Ectodermal cell (in vitro differentiated cells): Measurements from ENCODE around the gene CCNF.

Source experiments
- H3K27ac ChIP-seq: 2 replicates; pipeline ENCODE4 v1.7.0; 2013; ENCODE audit warnings: mild to moderate bottlenecking, low read depth, low read length; ENCODE audit not compliant: insufficient read depth, poor library complexity, severe bottlenecking
- H3K27me3 ChIP-seq: 2 replicates; pipeline ENCODE4 v1.7.0; 2013; ENCODE audit warnings: mild to moderate bottlenecking, low read length; ENCODE audit not compliant: insufficient read depth, control insufficient read depth, poor library complexity, severe bottlenecking
- H3K36me3 ChIP-seq: one replicate; pipeline ENCODE4 v1.7.0; 2013; ENCODE audit warnings: low read length; ENCODE audit not compliant: control insufficient read depth, insufficient read depth
- H3K4me1 ChIP-seq: one replicate; pipeline ENCODE4 v1.7.0; 2013; ENCODE audit warnings: low read length; ENCODE audit not compliant: control insufficient read depth, insufficient read depth
- H3K4me3 ChIP-seq: 2 replicates; pipeline ENCODE4 v1.7.0; 2013; ENCODE audit warnings: low read depth, low read length, control low read depth; ENCODE audit not compliant: insufficient read depth
- H3K9me3 ChIP-seq: 2 replicates; pipeline ENCODE4 v1.7.0; 2013; ENCODE audit warnings: mild to moderate bottlenecking, low read length, moderate library complexity; ENCODE audit not compliant: control insufficient read depth
- WGBS, 2 experiments: methylation state at CpG; one replicate each; pipeline ENCODE4 v1.1.7; 2013; ENCODE audit warnings: missing lambda C conversion rate in 2 of 2; 5-methylcytosine and 5-hydroxymethylcytosine counted together

The CCNF gene

DNA sequence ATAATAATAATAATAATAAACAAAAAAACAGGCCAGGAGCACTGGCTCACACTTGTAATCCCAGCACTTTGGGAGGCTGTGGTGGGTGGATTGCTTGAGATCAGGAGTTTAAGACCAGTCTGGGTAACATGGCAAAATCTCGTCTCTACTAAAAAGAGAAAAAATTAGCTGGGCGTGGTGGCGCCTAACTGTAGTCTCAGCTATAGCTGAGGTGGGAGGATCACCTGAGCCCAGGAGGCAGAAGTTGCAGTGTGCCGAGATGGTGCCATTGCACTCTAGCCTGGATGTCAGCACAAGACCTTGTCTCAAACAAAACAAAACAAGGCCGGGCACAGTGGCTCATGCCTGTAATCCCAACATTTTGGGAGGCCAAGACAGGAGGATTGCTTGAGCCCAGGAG is 65.8 kb downstream of the CCNF start:
- no peaks in the 10 kb centered on the region for H3K4me1 ChIP-seq
- WGBS, 2 experiments: 94% methylated on average over 5 of the region's 5 CpGs
- H3K27ac ChIP-seq: no peak overlapping the region

DNA sequence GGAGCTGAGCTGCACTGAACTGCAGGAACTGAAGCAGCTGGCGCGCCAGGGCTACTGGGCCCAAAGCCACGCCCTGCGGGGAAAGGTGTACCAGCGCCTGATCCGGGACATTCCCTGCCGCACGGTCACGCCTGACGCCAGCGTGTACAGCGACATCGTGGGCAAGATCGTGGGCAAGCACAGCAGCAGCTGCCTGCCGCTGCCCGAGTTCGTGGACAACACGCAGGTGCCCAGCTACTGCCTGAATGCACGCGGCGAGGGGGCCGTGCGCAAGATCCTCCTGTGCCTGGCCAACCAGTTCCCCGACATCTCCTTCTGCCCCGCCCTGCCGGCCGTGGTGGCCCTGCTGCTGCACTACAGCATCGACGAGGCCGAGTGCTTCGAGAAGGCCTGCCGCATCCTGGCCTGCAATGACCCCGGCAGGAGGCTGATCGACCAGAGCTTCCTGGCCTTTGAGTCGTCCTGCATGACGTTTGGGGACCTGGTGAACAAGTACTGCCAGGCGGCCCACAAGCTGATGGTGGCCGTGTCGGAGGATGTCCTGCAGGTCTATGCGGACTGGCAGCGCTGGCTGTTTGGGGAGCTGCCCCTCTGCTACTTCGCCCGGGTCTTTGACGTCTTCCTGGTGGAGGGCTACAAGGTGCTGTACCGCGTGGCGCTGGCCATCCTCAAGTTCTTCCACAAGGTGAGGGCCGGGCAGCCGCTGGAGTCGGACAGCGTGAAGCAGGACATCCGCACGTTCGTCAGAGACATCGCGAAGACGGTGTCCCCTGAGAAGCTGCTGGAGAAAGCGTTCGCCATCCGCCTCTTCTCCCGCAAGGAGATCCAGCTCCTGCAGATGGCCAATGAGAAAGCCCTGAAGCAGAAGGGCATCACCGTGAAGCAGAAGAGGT is 67.2 kb downstream of the CCNF start:
- H3K4me3 ChIP-seq: no peak overlapping the region
- peaks cover 4% of the 10 kb centered on the region for H3K36me3 ChIP-seq
- 95 to 96% methylated on average over 62 of the region's 62 CpGs for WGBS, 2 experiments
- no peaks in the 10 kb centered on the region for H3K9me3 ChIP-seq
- no peaks in the 10 kb centered on the region for H3K27me3 ChIP-seq
- no peak overlapping the region for H3K27ac ChIP-seq
- H3K4me1 ChIP-seq: no peaks in the 10 kb centered on the region

More for the DNA sequence above, 65.8 kb downstream of the CCNF start:
- no peaks in the 10 kb centered on the region for H3K9me3 ChIP-seq
- H3K4me3 ChIP-seq: no peak overlapping the region
- no peaks in the 10 kb centered on the region for H3K27me3 ChIP-seq
- H3K36me3 ChIP-seq: peaks cover 4% of the 10 kb centered on the region

DNA sequence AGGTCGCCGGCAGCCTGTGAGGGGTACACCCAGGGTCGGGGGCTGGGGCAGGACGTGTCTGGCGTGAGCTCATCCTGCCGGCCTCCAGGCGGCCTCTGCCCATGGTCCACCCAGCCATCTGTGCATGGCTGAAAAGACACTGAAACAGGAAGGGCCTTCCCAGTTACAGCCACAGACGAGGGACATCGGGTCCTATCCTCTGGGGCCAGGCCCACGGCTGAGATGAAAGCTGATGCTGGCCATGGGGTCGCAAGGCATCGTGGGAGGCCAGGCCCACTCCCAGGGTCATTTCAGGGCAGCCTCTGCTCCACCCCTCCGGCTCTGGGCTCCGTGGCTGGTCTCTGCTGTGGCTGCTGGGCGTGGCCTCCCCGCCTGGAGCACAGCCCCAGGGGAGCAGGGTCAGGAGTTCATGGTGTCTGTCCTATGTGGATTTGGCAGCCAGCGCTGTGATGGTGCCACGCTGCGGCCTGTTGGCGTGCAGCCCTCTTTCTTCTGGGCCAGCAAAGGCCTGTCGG is 67.9 kb downstream of the CCNF start:
- WGBS, 2 experiments: 90 to 91% methylated on average over 21 of the region's 21 CpGs

DNA sequence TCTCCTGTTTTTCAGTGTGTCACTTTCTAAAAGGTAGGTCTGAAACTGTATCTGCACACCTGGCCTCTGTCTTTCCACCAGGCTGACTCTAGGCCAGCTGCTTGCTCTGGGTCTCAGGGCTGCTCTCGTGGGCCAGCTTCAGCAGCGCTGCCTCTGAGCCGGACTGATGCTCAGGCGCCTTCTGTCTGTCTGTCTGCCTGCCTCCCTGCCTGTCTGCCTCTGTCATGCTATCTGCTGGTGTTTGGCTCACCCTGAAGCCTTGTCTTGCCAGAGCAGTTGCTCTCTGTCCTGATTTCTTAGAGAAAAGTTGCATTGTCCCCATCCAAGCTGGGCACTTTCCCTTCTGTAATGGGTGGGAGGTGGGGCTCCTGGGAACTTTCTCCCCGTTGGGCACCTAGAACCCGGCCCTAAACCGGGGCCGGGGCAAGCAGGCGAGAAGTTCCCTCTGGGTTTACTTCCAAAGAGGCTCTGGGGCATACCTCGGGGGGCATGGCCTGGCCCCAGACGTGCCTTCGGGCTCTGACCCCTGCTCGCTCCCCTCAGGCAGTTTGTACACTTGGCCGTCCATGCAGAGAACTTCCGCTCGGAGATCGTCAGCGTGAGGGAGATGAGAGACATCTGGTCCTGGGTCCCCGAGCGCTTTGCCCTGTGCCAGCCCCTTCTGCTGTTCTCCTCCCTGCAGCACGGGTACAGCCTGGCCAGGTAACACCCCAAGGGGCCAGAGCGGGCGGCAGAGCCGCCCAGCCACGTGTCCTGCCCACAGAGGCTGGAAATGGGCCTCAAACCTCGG is 68.6 kb downstream of the CCNF start:
- H3K4me3 ChIP-seq: no peak overlapping the region
- peaks cover 10% of the 10 kb centered on the region for H3K4me1 ChIP-seq
- WGBS, 2 experiments: 95% methylated on average over 26 of the region's 26 CpGs
- H3K27ac ChIP-seq: no peak overlapping the region
- no peaks in the 10 kb centered on the region for H3K27me3 ChIP-seq
- peaks cover 4% of the 10 kb centered on the region for H3K36me3 ChIP-seq
- no peaks in the 10 kb centered on the region for H3K9me3 ChIP-seq

More for the DNA sequence above, 67.9 kb downstream of the CCNF start:
- H3K9me3 ChIP-seq: no peaks in the 10 kb centered on the region
- H3K4me3 ChIP-seq: no peak overlapping the region
- H3K36me3 ChIP-seq: peaks cover 4% of the 10 kb centered on the region
- no peaks in the 10 kb centered on the region for H3K27me3 ChIP-seq
- no peak overlapping the region for H3K27ac ChIP-seq
- H3K4me1 ChIP-seq: peaks cover 5% of the 10 kb centered on the region

DNA sequence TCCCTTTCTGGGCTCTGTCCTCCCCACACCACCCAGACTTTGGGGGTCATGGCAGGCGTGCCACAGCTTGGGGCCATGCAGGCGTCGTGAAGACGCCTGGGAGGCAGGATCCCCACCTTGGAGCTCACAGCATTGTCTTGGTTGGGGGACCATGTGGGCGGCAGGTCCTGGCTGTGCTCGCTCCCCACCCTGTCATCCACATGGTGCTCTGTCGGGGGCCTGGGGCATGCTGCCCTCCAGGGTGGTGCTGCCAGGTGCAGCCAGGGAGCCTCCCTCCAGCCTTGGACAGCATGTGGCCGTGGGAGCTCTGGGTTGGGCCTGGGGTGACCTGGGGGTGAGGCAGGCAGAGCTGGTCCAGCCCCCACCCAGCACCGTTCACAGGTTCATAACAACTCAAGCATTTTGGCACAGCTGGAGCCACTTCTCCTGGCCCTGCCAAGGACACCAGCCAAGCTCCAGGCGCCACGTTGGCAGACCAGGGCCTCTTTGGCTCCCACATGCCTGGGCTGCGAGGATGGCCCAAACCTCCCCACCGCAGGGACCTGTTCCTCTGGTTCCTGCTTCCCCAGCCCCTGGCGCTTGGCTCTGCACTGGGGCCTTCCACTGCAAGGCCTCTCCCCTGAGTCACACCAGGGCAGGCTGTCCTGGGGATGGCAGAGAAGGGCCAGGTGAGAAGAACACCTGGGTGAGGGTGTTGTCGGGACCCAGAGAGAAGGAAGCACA is 69.4 kb downstream of the CCNF start:
- 93 to 94% methylated on average over 15 of the region's 15 CpGs for WGBS, 2 experiments
- H3K4me3 ChIP-seq: no peak overlapping the region
- H3K27ac ChIP-seq: no peak overlapping the region
- peaks cover 4% of the 10 kb centered on the region for H3K36me3 ChIP-seq
- H3K4me1 ChIP-seq: peaks cover 10% of the 10 kb centered on the region
- no peaks in the 10 kb centered on the region for H3K9me3 ChIP-seq
- no peaks in the 10 kb centered on the region for H3K27me3 ChIP-seq

DNA sequence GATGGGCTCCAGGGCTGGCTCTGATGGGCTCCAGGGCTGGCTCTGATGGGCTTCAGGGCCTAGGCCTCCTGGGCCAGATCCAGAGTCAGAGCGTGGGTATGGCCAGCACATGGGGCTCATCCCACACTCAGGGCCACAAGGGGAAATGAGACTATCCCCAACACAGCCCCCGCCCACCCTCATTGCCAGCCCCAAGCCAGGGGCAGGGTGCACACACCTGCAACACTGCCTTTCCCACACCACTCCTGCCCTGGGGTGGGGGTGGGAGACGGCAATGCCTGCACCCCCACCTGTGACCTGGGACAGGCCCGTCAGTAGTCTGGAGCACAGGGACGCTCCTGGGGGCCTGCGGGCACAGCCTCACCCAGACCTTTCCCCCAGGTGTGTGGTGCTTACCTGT is 70.2 kb downstream of the CCNF start:
- Histone ChIP-seq H3K27ac (no peak overlapping the region), H3K27me3 (no peaks in the 10 kb centered on the region), H3K36me3 (peaks cover 4% of the 10 kb centered on the region), H3K9me3 (no peaks in the 10 kb centered on the region), H3K4me1 (peaks cover 10% of the 10 kb centered on the region), H3K4me3 (no peak overlapping the region)
- WGBS, 2 experiments: 96 to 98% methylated on average over 6 of the region's 6 CpGs

DNA sequence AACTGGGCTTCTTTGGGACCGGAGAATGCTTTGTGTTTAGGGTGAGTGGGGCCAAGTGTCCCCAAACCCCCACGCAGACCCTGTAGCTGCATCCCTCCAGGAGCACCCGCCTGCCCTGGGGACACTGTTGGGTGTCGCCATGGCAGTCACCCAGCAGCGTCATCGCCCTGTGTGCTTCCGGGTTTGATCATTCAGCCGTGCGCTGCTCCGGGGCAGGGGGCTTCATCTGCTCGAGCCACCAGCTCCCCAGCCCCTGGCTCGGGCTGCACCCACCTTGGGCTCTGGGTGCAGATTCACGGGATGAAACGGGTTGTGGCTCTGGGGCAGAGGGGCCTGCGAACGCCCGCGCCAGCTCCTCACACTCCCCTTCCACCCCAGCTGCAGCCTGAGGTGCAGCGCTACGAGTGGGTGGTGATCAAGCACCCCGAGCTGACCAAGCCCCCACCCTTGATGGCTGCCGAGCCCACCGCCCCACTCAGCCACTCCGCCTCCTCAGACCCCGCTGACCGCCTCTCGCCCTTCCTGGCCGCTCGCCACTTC is 70.7 kb downstream of the CCNF start:
- Histone ChIP-seq H3K4me1 (peaks cover 10% of the 10 kb centered on the region), H3K27ac (no peak overlapping the region), H3K36me3 (peaks cover 4% of the 10 kb centered on the region), H3K27me3 (no peaks in the 10 kb centered on the region), H3K9me3 (no peaks in the 10 kb centered on the region), H3K4me3 (no peak overlapping the region)
- 95 to 96% methylated on average over 29 of the region's 29 CpGs for WGBS, 2 experiments

DNA sequence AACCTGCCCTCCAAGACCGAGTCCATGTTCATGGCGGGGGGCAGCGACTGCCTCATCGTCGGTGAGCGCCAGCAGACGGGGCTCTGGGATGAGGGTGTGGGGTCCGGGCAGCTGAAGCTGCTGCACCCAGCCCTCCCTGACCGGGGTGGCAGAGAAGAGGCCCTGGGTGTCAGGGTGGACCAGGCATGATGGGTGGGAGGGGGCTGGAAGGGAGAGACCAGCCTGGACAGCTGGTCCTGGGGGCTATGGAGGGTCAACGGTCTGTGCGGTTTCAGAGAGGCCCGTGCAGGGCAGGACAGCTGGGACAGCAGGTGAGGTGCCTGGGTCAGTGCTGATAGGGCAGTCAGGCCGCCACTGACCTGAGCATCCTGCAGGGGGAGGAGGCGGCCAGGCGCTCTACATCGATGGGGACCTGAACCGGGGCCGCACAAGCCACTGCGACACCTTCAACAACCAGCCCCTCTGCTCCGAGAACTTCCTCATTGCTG is 71.2 kb downstream of the CCNF start:
- 88 to 89% methylated on average over 20 of the region's 20 CpGs for WGBS, 2 experiments
- no peaks in the 10 kb centered on the region for H3K9me3 ChIP-seq
- no peak overlapping the region for H3K4me3 ChIP-seq
- H3K27me3 ChIP-seq: no peaks in the 10 kb centered on the region
- no peak overlapping the region for H3K27ac ChIP-seq
- H3K4me1 ChIP-seq: peaks cover 10% of the 10 kb centered on the region
- peaks cover 4% of the 10 kb centered on the region for H3K36me3 ChIP-seq

DNA sequence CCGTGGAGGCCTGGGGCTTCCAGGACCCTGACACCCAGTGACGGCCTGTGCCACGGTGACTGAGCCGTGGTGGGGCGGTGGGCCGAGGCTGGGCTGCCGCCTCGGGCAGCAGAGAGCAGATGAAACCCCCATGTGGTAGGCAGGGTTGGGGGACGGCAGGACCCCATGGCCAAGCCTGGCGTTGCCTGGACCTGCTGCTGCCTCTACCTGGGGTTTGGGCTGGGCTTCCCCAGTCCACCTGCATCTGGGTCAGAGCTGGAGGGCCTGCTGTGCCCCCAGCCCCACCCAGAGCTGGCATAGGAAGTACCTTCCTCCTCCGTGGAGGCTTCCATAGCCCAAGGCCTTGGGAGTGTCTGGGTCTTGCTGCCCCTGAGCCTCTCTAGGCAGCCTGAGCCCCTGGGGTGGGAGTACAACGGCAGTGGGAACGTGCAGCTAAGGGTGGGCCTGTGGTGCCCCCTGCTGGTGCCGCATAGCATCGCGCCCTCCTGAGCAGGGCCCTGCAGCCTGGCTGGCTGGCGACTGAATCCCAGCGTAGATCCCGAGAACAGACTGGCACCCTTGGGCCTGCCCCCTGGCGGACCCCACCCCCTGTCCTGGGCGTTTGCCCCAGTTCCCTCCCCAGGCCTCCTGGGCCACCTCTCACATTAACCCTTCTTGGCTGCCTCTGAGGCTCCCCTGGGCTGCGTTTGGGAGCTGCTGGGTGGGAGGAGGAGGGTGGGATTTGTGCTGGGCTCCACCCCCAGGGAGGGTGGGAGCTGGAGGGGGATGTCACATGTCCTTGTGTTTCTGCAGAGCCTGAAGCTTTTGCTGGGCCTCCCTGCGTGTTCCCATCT is 71.9 kb downstream of the CCNF start:
- Histone ChIP-seq H3K4me3 (peak overlapping the region; percentile 17), H3K27me3 (no peaks in the 10 kb centered on the region), H3K27ac (no peak overlapping the region), H3K4me1 (peaks cover 10% of the 10 kb centered on the region), H3K9me3 (no peaks in the 10 kb centered on the region), H3K36me3 (peaks cover 4% of the 10 kb centered on the region)
- 41 to 42% methylated on average over 23 of the region's 23 CpGs for WGBS, 2 experiments
